GM10266 (cell line): ENCODE results near the gene IL23A.
"Not testable (repeated sequence)": the region's sequence is repeated elsewhere in the genome, so short reads cannot be mapped to it uniquely, and the experiment has no call there.

Source experiments
- DNase-seq: peaks from one replicate; pipeline ENCODE4 v3.0.0; 2012; ENCODE audit errors: extremely low spot score
- CTCF ChIP-seq: IDR thresholded peaks from 2 replicates; pipeline ENCODE4 v1.5.1; 2012; ENCODE audit warnings: mild to moderate bottlenecking, low read depth; ENCODE audit not compliant: control insufficient read depth, insufficient read depth; ENCODE audit errors: missing control alignments

Gene IL23A

GRCh38 chr12:56334490-56334793 lies 4.2 kb upstream of the IL23A start:
- no peak for DNase-seq
- no peak for TF ChIP-seq CTCF

GRCh38 chr12:56335527-56335926 lies 3.2 kb upstream of the IL23A start:
- DNase-seq: not testable (repeated sequence)

GRCh38 chr12:56336361-56337167 lies 2.1 kb upstream of the IL23A start:
- DNase-seq: peak; percentile 30
- no peak for TF ChIP-seq CTCF

GRCh38 chr12:56337753-56338251 lies 882 bp upstream of the IL23A start:
- no peak for TF ChIP-seq CTCF
- no peak for DNase-seq

GRCh38 chr12:56339158-56339422 lies 406 bp downstream of the IL23A start:
- DNase-seq: no peak
- TF ChIP-seq CTCF: no peak

DNA sequence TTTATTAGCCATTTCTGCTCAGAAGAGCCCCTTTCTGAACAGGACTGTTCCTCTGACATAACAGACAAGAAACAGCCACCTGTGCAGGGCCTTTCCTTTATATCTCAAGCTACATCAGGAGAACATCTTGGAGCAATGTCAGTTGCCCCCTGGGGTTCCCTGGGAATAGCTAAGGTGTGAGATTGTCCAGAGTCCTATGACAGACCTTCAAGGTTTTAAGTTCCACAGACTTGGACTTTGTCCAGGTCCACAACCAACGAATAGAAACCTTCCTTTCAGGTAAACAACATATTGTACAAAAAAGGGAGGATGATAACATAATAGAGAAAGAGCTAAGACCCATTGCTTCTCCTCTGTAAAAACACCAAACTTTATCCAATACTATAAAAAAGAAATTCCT lies 2.9 kb downstream of the IL23A start:
- DNase-seq: no peak
- no peak for TF ChIP-seq CTCF

DNA sequence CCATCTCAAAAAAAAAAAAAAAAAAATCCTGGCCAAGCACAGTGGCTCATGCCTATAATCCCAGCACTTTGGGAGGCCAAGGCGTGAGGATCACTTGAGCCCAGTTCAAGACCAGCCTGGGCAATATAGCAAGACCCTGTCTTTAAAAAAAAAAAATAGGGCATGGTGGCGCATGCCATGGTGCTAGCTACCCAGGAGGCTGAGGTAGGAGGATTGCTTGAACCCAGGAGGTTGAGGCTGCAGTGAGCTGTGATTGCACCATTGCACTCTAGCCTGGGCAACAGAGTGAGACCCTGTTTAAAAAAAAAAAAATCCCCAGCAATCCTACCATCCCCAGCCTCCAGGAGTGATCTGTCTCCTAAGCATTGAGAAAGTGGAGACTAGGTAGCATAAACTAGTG lies 3.6 kb downstream of the IL23A start:
- DNase-seq: not testable (repeated sequence)

GRCh38 chr12:56346675-56347074 lies 8.0 kb downstream of the IL23A start:
- TF ChIP-seq CTCF: peak; percentile 11
- DNase-seq: no peak

GRCh38 chr12:56347255-56347654 lies 8.6 kb downstream of the IL23A start:
- DNase-seq: not testable (repeated sequence)
